COLO668 (cell line): ENCODE data around the gene PKD1.
"Not testable (repeated sequence)": the region's sequence is repeated elsewhere in the genome, so short reads cannot be mapped to it uniquely, and the experiment has no call there.

Experiments used
- DNase-seq: peaks from one replicate; lab custom pipeline; 2025; ENCODE audit not compliant: unreplicated experiment; lab: John Stamatoyannopoulos, UW

Gene PKD1

DNA sequence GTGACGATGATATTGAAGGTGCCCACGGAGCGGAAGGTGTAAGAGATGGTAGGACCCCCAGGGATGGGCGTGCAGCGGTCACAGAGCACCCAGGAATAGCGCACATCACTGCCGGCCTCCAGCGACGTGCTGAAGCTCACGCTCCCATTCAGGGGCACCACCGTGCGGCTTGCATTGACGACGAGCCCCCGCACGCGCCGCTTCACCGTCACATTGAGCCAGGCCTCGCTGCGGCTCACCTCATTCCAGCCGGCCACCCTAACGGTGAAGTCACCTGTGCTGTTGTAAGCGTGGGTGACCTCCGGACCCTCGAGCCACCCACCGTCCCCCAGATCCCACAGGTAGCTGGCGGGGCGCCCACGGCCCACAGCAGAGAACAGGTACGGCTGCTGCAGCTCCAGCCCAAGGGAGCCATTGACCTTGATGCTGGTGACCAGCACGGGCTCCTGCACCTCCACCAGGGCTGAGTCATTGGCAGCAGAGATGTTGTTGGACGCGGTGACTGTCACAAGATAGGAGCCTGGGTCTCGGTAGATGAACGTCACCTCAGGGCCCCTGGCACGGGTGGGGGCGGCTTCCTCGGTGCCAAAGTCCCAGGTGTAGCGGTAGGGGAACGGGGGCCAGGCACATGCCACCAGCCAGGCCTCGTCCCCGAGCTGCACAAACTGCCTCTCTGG lies 25.2 kb downstream of the PKD1 start:
- DNase-seq = not testable (repeated sequence)

DNA sequence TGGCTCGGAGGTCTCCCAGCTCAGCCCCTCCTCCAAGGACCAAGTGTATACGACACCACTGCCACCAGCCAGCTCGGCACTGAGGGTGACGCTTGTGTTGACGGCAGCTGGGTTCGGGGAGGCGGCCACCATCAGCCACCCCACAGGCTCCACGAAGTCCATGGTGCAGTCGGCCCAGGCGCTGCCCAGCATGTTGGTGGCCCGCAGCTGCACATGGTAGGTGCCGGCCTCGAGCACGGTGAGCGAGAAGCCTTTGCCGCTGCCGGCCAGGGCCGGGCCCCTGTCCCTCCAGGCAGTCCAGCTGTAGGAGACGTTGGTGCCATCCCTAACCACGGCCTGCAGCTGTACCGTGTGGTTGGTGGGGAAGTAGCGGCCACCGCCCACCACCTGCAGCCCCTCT lies 25.8 kb downstream of the PKD1 start:
- DNase-seq = not testable (repeated sequence)

DNA sequence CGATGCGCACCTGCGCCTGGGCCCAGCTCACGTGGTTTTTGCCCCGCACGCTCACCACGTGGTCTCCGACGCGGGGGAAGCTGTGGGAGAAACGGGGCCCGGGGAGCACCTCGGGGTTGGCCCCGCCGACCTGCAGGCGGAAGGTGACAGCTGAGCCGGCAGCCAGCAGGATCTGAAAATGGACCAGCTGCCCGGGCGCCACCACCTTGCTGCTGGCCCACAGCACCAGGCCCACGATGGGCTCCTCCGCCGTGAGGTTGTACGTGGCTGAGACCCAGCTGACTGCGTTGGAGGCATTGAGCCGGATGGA lies 26.5 kb downstream of the PKD1 start:
- not testable (repeated sequence) for DNase-seq

DNA sequence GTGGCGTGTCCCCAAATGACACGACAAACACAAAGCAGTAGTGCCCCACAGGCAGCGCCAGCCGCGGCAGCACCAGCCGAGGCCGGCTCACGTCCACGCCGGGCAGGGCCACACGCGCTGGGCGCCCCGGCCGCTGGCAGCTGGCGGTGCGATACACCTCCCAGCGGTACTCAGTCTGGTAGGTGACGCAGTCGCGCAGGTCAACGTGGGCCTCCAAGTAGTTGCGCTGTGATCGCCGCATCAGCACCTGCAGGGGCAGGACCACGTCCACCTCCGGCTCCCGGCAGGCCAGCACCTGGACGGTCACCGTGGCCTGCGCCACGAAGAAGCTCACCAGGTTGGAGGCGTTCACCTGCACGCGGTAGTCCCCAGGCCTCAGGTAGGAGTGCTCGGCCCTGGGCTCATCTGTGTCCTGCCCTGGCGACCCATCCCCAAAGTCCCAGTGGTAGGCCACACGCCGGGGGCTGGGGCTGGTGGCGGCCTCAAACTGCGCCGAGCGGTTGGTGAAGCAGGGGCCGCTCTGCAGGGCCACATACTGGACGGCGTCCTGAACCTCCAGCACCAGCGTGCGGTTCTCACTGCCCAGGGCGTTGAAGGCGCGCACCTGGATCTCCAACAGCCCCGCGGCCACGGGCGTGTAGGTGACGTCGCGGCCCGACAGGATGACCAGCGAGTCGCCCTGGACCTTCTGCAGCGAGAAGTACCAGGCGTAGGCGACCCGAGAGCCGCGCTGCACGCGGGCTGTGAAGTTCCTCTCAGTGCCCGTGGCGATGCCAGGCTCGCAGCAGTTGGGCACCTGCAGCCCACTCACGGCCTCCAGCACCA lies 27.0 kb downstream of the PKD1 start:
- DNase-seq = not testable (repeated sequence)

DNA sequence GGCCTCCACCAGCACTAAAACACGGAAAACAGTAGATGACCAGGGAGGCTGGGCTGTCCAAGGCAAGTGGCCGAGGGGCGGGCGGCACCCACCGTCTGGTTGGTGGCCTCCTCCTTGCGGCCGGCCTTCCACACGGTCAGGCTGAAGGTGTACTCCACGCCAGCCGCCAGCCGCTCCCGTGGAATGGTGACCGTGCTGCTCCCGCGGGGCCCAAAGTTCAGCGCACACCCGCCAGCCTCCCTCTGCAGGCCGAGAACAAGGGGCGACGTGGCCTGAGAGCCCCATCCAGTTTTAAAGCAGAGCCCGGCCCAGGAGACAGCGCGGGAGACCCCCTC lies 27.9 kb downstream of the PKD1 start:
- DNase-seq = not testable (repeated sequence)

DNA sequence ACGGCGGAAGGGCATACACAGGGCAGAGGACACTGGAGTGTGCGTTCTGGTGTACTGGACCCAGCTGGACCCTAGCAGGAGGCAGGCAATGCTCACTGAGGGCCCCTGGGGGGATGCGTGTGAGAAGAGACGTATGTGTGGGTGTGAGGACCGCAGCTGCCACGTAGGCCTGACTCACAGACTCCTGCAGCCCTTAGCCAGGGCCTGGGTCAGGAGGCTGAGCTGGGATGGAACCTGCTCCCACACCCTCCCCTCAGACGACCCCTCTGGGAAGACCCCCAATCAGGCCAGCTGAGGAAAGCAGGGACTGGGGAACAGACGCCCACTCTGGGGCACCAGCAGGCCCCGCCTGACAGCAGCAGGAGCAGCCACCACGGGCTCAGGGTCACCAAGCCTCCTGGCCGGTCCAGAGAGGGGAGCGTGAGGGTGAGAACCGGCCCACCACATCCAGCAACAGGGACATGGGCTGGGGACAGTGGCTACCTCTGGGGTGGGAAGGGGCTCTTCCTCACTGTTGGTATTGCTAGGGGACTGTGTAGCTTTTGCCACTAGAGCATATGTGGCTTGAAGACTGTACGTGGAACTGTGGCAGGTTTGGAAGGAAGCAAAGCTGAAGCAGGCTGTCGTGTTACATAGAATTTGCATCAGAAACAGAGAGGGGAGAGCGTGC lies 28.4 kb downstream of the PKD1 start:
- not testable (repeated sequence) for DNase-seq

DNA sequence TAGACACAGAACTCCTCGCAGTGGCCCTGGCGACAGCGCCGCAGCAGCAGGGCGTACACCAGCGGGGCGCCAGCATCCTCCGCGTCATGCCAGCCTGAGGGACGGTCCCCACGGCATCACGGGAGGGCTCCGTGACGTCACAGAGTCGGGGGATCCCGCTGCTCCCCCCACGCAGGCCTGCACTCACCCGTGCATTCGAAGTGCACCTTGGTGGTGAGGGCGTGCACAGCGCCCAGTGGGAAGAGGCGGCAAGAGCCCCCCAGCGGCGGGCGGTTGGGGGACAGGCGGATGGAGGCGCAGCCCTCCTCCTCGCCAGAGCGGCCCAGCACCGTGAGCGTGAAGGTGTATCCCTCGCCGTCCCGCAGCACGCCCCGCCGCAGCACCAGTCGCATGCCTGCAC lies 29.5 kb downstream of the PKD1 start:
- DNase-seq = not testable (repeated sequence)

DNA sequence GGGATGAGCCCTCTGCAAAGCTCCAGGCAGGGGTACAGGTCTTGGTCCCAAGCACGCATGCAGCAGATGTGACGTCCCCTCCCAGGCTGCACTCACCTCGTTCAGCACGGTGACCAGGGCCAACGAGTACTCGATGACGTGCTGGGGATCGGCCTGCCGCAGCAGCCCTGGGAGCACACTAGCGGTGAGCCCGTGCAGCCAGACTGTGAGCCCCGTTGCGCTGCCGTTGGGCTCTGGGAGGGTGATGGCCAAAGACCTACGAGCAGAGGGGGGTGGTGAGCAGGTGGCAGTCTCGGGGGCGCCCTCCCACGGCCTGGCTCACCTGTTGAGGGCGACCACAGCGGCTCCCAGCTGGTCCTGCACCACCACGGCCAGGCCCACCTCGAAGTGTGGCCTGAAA lies 29.9 kb downstream of the PKD1 start:
- not testable (repeated sequence) for DNase-seq

DNA sequence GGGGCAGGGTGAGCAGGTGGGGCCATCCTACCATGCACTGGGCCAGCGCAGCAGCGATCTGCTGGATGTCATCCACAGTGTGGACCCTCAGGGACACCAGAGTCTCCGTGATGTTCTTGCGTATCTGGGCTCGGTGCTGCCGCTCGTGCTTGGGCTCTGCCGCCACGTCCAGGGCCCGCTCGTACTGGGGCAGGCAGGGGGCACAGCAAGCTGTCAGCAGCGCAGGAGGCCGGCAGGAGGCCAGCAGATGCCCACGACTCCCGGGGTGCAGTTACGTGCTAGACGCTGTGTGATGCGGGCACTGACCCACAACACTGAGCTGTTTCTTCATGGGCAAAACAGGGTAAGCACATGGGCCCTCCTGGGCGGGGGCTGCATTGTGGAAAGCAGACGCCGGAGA lies 30.4 kb downstream of the PKD1 start:
- not testable (repeated sequence) for DNase-seq

DNA sequence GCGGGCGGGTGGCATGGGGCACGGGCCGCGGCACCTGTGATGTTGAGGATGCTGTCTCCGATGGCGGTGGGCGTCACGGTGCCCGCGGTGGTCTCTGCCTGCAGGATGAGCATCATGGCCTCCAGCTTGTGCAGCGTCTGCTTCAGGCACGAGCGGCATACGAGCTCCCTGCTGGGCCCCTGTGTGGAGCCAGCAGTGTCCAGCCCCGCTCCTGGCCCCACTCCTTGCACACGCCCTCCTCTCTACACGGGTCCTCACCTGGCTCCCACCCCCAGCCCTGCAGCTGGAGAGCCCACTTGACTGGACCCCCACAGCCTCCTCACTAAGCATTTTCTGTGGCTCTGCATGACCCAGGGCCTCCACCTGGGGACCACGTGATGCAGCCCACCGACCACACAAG lies 31.2 kb downstream of the PKD1 start:
- DNase-seq = not testable (repeated sequence)

DNA sequence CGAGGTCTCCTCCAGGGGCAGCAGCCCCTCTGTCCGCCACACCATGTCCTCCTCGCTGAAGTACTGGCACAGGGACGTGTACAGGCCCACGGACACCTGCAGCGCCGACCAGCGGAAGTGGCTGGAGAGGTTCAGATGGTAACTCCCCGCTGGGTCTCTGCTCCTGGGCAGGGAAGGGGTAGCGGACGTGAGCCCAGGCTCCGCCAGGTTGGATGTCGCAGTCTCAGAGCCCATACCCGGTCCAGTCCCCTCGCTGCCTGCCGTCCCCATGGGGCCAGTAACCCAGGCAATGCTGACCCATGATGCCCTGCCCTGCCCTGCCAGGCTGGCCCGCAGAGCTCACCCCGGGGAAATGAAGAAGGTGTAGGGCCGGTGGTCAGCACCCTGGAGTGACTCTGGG lies 33.2 kb downstream of the PKD1 start:
- DNase-seq = no peak

DNA sequence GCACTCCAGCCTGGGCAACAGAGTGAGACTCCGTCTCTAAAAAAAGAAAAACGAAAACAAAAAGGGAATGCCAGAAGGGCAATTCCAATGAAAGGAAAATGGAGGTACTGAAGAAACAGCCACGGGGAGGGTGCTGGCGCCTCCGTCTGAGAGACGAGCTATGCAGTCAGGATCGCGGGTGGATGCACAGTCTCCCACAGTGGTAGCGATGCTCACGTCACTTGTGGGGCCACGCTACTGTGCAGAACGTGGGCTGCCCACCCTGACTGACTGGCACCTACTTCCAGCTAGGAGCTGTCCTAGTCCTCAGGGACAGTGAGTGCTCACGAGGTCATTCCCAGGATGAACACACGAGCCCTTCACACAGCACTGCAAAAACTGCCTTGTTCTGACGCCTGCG lies 34.1 kb downstream of the PKD1 start:
- DNase-seq = not testable (repeated sequence)

DNA sequence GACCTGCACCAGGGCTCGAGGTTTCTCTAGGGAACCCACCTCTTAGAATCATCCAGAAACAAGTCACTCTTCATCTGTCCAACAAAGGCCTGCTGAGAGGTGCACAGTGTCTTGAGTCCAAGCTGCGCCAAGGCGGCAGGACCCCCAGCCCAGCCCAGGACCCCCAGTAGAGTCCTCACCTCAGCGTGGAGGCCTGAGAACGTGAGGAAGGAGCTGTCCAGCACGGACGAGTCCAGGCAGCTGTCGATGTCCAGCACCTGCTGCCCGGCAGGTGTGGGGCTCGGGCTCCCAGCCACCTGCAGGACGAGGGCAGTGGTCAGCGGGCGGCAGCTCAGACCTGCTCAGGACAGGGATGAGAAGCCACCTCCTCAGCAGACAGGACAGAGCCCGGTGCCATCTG lies 38.0 kb downstream of the PKD1 start:
- not testable (repeated sequence) for DNase-seq

DNA sequence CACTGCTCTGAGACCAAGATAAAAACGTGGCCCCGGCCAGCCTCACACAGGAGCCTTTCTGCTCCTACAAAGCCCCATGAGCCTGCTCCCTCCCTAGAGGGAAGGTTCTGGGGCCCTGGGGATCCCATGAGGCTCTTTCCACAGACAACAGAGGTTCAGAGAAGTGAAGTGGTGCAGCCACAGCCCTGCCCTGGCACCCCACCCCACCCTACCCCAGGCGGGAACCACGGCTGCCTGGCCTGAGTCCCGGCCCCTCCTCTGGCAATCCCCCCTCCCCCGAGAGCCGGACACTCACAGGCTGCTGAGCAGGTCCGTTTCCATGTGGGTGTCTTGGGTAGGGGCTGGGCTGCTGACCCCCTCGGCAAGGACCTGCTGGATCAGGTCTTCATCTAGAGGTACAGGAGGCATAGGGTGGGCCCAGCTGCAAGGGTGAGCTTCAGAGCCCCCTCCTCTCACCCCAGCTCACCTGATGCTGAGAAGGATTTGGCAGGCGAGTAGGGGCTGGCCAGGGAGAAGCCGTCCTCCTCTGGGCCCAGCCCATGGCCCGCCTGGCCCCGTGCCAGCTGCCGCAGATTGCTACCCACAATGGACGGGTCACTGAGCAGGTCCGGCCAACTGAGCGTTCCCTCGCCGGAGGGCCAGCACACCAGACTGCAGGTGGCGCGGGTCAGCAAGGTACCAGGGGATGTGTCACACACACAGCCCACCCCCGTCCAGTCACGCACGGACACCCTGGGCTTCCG lies 38.7 kb downstream of the PKD1 start:
- DNase-seq = no peak

DNA sequence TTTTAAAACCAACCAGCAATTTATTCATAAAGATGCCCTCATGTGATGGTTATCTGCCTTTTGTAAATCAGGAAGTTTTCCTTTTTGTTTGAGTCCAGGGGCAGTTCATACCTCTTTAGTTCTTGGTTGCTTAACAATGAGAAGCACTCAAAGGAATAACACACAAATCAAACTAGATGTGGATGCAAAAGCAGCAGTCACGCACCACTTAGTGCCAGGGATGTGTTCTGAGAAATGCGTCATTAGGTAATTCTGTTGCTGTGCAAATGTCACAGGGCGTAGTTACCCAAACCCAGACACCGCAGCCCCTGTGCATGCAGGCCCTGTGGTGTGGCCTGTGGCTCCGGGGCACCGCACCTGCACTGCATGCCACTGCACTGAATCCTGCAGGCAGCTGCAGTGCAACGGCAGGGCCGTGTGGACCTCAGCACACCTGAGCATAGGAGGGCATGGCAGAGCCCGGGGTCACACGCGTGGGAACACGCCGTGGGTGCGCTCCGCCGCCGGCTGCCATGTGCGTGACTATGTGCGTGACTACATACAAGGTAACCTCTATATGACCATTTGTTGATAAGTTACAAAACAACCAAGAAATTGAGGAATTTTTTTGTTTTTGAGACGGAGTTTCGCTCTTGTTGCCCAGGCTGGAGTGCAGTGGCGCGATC lies 39.6 kb downstream of the PKD1 start:
- DNase-seq = no peak

DNA sequence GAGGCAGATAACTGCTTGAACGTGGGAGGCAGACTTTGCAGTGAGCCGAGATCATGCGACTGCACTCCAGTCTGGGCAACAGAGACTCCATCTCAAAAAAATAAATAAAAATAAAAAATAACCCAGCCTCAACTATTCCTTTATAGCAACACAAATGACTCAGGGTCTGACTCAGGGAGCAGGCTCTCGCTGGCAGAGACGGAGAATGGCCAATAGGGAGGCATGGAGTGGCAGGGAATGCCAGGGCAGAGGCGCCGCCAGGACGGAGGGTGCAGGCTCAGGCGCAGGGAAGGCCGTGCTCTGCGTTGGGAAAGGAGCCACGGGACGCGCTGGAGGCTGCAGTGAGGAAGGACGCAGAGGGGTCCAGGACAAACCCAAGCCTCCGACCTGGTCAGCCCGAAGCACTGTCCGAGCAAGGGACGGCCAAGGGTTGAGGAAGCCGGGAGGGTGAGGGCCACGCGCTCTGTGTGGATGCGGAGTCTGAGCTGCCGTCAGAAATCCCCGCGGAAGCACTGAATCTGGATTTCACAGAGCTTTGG lies 40.3 kb downstream of the PKD1 start:
- no peak for DNase-seq

DNA sequence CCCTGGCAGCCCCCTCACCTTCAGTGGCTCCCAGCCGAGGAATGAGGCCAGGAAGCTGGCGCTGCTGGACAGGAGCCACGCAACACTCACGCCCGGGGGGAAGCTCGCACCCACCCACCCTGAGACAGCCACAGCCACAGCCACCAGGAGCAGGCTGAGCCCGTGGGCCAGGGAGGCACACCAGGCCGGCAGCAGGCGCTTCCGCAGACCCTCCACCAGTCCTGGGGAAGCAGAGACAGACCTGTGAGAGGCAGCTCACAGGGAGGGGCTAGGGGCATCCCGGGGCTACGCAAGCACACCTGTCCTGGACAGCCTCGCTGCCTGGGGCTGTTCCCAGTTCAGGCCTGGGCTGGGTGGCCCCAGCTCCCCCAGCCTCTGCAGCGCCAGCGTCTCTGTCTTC lies 41.9 kb downstream of the PKD1 start:
- no peak for DNase-seq

DNA sequence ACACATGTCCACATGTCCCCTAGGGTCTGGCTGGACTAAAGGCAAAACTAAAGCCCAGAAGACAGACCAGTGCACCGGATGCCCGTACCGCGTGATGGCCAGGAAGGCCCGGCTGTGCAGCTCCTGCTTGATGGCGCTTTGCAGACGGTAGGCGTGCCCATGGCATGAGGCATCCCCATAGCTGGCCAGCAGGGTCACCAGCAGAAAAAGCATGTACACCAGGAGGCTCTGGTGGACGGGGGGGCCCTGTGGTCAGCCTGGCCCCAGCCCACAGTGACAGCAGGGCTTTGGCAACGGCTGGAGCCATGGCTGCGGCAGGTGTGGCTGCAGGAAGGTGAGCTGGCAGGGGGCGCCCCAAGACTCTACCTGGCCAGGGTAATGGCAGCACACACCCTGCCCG lies 42.8 kb downstream of the PKD1 start:
- peak; percentile 19 for DNase-seq

DNA sequence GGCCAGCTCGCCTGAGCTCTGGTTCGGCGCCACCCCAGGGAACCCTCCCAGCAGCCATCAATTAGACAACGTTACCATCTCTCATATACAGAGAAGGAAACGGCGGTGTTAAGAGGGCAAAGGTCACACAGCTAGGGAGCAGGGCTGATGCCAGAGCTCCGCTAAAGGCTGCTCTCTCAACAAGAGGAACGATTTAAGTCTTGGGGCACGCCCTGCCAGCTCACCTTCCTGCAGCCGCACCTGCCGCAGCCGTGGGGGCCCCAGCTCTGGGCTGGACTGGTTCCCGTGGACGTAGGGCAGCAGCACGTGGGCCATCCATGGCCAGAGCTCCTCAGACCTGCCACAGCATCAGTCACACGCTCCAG lies 43.5 kb downstream of the PKD1 start:
- DNase-seq = peak; percentile 81

DNA sequence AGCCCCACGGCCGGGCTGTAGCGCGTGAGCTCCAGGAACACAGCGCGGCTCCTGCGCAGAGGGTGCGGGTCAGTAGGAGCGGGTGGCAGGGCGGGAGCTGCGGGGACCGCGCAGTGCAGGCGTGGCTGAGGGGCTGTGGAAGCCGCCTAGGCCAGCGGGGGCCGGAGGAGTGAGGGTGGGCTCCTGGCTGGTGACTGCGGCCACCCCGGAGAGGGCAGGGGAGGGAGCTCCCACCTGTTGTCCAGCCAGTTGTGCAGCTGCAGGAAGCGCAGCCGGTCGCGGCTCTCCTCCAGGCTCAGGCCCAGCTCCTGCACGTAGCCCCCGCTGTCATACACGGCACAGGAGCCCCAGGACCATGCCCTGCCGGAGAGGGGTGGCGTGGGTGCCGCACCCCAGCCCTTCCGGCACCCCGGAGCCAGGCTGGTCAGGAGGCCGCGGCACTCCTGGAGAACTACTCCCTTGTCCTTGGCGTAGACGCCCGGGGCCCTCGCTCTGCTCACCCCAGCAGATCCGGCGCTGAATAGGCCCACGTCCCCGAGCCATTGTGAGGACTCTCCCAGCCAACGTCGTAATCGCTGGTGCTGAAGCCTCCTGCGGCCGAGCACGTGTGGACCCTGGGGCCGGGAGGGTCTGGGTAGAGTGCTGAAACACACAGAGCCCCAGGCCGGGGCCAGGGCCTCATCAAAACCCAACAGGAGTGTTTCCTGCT lies 44.0 kb downstream of the PKD1 start:
- peak; percentile 47 for DNase-seq
